MM.1S (cell line): ENCODE data around the gene VEZT.

Source experiments
- CTCF ChIP-seq: fragments of 300-600 bp; sonication (generic); IDR thresholded peaks from 2 replicates; pipeline ENCODE4 v1.5.1; 2016; ENCODE audit warnings: antibody characterized with exemption, low read length, mixed read lengths
- EZH2phosphoT487 ChIP-seq: fragments of 300-600 bp; sonication (generic); IDR thresholded peaks from 2 replicates; pipeline ENCODE4 v1.6.1; 2018; ENCODE audit warnings: antibody characterized with exemption, low read length

- no peak for TF ChIP-seq CTCF
- no peak for TF ChIP-seq EZH2phosphoT487
Observed at GRCh38 chr12:95218150-95219133, 835 bp downstream of the VEZT start.
